Pancreas (tissue), 10 donors: ENCODE measurements around the gene SRRM4. TPM values are rescaled to one million over a fixed set of nuclear protein-coding genes. Genes with fewer than 3 reads are reported as not detected.

Source experiments
- ATAC-seq, 4 donors: fragments of 200-7000 bp; cut with Tn5 transposase; one replicate each; pipeline versions ENCODE4 v1.8.0 to v1.9.1; 2020; ENCODE audit warnings: mild to moderate bottlenecking in 4 of 4, moderate library complexity in 4 of 4
- DNase-seq, 6 donors: peaks; one replicate each; pipeline ENCODE4 v3.0.0-alpha.2; 2020
- FAIRE-seq: peaks from 2 replicates; lab custom pipeline; 2012; peaks lifted over from hg19 to GRCh38; lab: Jason Lieb, UNC
- H3K27ac ChIP-seq, 4 donors: fragments of 200-600 bp; sonication (generic); 1 replicate in 3 of 4; 2 replicates in 1 of 4; pipeline versions ENCODE4 v1.5.0 to v1.8.0; 2020
- H3K27me3 ChIP-seq, 4 donors: fragments of 200-600 bp; one replicate each; pipeline ENCODE4 v1.8.0; 2021
- H3K36me3 ChIP-seq, 3 donors: fragments of 200-600 bp; sonication (generic) in 1 of 3; one replicate each; pipeline versions ENCODE4 v1.5.0 to v1.8.0; 2020 to 2021
- H3K4me1 ChIP-seq, 3 donors: fragments of 200-600 bp; one replicate each; pipeline ENCODE4 v1.8.0; 2021
- H3K4me3 ChIP-seq, 4 donors: fragments of 200-600 bp; sonication (generic) in 2 of 4; one replicate each; pipeline versions ENCODE4 v1.5.0 to v1.8.0; 2020 to 2021
- H3K9me3 ChIP-seq, 4 donors: fragments of 200-600 bp; one replicate each; pipeline ENCODE4 v1.8.0; 2021
- WGBS, 2 donors: extraction: QIAGEN DNeasy Blood & Tissue Kit; methylation state at CpG; one replicate each; pipeline ENCODE4 v1.1.7; 2013; 5-methylcytosine and 5-hydroxymethylcytosine counted together
- intact Hi-C, 3 donors: fragments of 100-400 bp; cut with DNase I; formaldehyde crosslinking; loops; one replicate each; pipeline versions ENCODE4 v1.11.1 to v1.14.2; 2022
- polyA plus RNA-seq, 2 donors: library from polyadenylated mRNA; stranded (reverse); fragments of 200-250 nt; gene quantifications; one replicate each; pipeline ENCODE4 v1.2.3, GENCODE V29; 2013
- total RNA-seq, 6 donors: library from RNA; stranded (reverse); fragmentation: NEBNext Ultra II Directional in 4 of 6; extraction: Animal tissue kit (Norgen Biotek cat#: 25700) in 4 of 6; gene quantifications; one replicate each; pipeline versions ENCODE4 v1.2.1 to v1.2.4, GENCODE V29; 2021 to 2023
- TF ChIP-seq, protein P1 (sequence below), 4 donors: fragments of 200-600 bp; sonication (generic) in 3 of 4; IDR thresholded peaks; one replicate each; pipeline versions ENCODE4 v1.5.0 to v1.8.0; 2021; ENCODE audit warnings: antibody characterized with exemption in 4 of 4
- donor health status: healthy with polysubstance abuse.
- donor health status: DM: no; HTN: no; CAD: no; lungs with moderate emphysema.
- donor health status: DM: no; HTN: no; CAD: no.
- donor health status: control.
- donor health status: control.
- donor health status: Bipolar disorder and iron deficiency.
- donor health status: DM: yes; HTN: yes; CAD: no.
- donor health status: DM: no; HTN: no; CAD: no.
- donor health status: DM: no; HTN: no; CAD: no.
- donor health status: DM: yes; HTN: yes; CAD: no.

The SRRM4 gene
- total and polyA plus RNA-seq, 8 donors: 0.02 TPM; not detected in 7

DNA sequence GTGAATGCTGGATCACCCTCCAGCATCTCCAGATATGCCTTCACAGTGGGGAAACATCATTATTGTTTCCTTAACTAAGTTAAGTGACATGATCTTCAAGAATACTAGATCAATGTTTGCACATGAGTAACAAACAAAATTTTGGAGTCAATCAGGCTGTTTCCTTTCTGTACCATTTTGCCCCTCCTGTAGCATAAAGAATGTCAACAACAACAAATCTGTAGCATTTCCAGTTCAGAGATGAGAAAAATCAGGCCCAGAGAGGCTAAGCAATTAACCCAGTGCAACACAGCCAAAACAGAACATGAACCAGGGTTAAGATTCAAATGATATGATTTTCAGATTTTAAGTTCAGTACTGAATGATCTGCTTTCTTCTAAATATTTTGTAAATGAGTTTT, 31.7 kb downstream of the SRRM4 start:
- TF ChIP-seq, protein P1, sequence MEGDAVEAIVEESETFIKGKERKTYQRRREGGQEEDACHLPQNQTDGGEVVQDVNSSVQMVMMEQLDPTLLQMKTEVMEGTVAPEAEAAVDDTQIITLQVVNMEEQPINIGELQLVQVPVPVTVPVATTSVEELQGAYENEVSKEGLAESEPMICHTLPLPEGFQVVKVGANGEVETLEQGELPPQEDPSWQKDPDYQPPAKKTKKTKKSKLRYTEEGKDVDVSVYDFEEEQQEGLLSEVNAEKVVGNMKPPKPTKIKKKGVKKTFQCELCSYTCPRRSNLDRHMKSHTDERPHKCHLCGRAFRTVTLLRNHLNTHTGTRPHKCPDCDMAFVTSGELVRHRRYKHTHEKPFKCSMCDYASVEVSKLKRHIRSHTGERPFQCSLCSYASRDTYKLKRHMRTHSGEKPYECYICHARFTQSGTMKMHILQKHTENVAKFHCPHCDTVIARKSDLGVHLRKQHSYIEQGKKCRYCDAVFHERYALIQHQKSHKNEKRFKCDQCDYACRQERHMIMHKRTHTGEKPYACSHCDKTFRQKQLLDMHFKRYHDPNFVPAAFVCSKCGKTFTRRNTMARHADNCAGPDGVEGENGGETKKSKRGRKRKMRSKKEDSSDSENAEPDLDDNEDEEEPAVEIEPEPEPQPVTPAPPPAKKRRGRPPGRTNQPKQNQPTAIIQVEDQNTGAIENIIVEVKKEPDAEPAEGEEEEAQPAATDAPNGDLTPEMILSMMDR (IDR thresholded peaks at IDR 0.05): no peak
- no peak overlapping the region for H3K4me3 ChIP-seq
- intact Hi-C loops: no loop called here
- FAIRE-seq (no peak), ATAC-seq (no peak), DNase-seq (no peak)
- H3K9me3 ChIP-seq: no peaks in the 10 kb centered on the region
- H3K36me3 ChIP-seq: no peaks in the 10 kb centered on the region
- H3K4me1 ChIP-seq: no peaks in the 10 kb centered on the region
- no peak overlapping the region for H3K27ac ChIP-seq
- peaks cover 0 to 12% (median 0%) of the 10 kb centered on the region in 4 donors for H3K27me3 ChIP-seq

DNA sequence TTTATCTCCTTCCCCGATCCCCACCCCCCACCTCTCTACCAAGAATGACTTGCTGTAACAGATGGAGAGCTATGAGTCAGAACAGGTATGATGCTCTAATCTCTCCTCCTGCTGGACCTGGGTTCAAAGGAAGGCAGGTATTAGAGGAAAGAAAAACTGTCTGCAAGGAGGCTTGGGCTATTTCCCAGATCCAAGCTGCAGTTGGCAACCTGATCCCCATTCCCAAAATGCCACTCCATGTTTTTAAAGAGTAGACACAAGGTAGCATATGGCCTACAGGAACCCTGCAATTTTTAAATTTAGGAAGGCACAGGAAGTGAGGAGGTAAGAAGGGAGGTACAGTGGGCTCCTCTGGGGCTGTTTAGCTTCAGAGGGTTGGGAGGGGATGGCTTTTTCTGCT, 33.0 kb downstream of the SRRM4 start:
- 57 to 65% methylated on average over 1 of the region's 1 CpG for WGBS, 2 donors
- no peaks in the 10 kb centered on the region for H3K4me1 ChIP-seq
- no peak for DNase-seq
- ATAC-seq: no peak
- TF ChIP-seq, protein P1 (IDR thresholded peaks at IDR 0.05): no peak
- H3K27ac ChIP-seq: no peak overlapping the region
- no peak for FAIRE-seq
- peaks cover 0 to 12% (median 0%) of the 10 kb centered on the region in 4 donors for H3K27me3 ChIP-seq
- H3K9me3 ChIP-seq: no peaks in the 10 kb centered on the region
- no peak overlapping the region for H3K4me3 ChIP-seq
- intact Hi-C loops: no loop called here
- H3K36me3 ChIP-seq: no peaks in the 10 kb centered on the region

DNA sequence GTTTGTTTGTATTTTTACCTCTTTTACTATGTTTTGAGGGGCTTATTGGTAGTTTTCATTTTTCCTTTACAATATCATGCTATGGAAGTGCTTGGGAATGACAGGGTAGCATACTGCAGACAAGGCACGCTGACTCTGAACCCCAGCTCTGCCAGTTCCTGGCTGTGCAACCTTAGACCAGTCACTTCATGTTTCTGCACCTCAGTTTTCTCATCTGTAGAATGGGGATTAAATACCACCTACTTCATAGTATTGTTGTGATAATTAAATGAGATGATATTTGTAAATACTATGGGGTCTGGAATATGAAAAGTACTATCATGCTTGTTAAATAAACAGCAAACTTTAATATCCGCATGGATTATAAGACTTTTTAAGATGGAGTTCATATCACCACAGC, 35.4 kb downstream of the SRRM4 start:
- TF ChIP-seq, protein P1 (IDR thresholded peaks at IDR 0.05): no peak
- Histone ChIP-seq H3K36me3 (no peaks in the 10 kb centered on the region), H3K4me1 (no peaks in the 10 kb centered on the region), H3K4me3 (no peak overlapping the region), H3K27ac (no peak overlapping the region), H3K9me3 (no peaks in the 10 kb centered on the region), H3K27me3 (peaks cover 0 to 18% (median 0%) of the 10 kb centered on the region in 4 donors)
- DNase-seq: no peak
- intact Hi-C loops: no loop called here
- no peak for FAIRE-seq
- no peak for ATAC-seq
- 40 to 42% methylated on average over 2 of the region's 2 CpGs for WGBS, 2 donors

DNA sequence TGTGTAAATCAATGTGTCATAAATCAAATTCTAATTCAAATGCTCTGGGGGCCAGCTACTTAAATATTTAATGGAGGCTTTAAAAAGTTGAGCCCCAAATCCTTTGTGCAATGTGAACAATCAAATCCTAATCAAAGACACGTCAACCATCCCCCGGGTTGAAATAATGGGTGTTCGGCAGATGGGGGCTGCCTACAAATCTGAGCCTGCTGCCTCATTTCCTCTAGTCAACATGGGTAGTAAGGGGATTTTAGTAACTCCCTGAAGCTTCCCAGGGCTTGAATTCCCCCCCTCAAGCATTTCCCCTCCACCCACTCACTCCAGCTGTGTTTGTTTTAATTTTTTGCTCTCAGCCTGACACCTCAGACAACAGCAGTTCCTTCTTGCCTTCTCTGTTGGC, 37.8 kb downstream of the SRRM4 start:
- intact Hi-C loops: no loop called here
- TF ChIP-seq, protein P1 (IDR thresholded peaks at IDR 0.05): no peak
- H3K27ac ChIP-seq: no peak overlapping the region
- no peak overlapping the region for H3K4me3 ChIP-seq
- H3K4me1 ChIP-seq: no peaks in the 10 kb centered on the region
- H3K27me3 ChIP-seq: peaks cover 0 to 18% (median 0%) of the 10 kb centered on the region in 4 donors
- FAIRE-seq (no peak), ATAC-seq (no peak), DNase-seq (no peak)
- 18 to 26% methylated on average over 3 of the region's 3 CpGs for WGBS, 2 donors
- H3K9me3 ChIP-seq: no peaks in the 10 kb centered on the region
- no peaks in the 10 kb centered on the region for H3K36me3 ChIP-seq

DNA sequence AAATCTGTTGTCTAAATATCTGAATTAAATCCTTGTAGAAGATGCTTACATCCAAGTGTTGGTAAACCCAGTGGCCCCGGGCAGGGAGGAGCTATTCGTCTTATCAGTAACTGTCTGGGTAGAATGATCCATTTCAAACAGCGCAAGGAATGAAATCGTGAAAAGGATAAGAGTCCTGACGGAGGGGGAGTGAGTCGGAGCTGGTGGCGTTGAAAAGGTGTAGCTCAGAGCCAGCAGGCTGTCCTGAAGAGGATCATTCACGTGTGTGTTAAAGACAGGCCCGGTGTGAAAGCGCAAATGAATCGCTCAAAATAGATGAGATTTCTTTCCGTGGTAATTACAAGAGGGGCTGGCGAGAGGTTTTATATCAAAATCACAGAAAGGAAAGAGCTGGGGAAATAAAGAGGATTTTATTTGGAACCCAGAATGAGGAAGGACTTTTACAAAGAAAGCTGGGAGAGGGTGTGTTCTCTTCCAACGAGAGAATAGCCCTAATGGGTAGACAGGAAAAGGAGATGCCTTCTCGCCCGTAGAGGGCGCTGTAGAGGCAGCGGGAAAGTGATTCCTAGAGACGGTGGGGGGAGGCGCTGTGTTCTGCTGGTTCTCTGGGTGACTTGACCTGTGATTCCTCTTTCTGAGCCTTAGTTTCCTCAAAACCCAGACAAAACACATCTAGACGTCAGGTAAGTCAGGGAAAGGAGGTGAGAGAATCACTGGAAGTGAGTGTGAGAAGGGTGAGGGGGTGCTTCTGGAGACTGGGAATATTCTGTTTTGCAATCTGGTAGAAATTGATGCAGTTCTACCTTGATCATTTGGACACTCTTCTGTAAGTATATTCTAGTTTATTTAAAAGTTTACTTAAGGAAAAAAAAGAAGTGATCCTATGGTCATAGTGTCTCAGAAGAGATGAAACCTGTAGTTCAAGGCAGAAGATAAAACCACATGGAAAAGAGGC, 39.3 kb downstream of the SRRM4 start:
- Histone ChIP-seq H3K4me1 (no peaks in the 10 kb centered on the region), H3K9me3 (no peaks in the 10 kb centered on the region), H3K36me3 (no peaks in the 10 kb centered on the region), H3K27me3 (peaks cover 0 to 18% (median 0%) of the 10 kb centered on the region in 4 donors), H3K4me3 (no peak overlapping the region), H3K27ac (no peak overlapping the region)
- FAIRE-seq (no peak), ATAC-seq (peak in 3 of 4 donors; percentile 56 to 75 (median 66)), DNase-seq (peak in 5 of 6 donors; percentile 20 to 86 (median 40))
- TF ChIP-seq, protein P1 (IDR thresholded peaks at IDR 0.05): peak; percentile 15 to 46 (median 37)
- 12 to 19% methylated on average over 21 of the region's 21 CpGs for WGBS, 2 donors
- intact Hi-C loops: no loop called here
